ENCODE measurements around the gene CEP43.

The CEP43 gene

GRCh38 chr6:167015302-167015701 lies 16.1 kb downstream of the CEP43 start:
- no peak for DNase-seq

GRCh38 chr6:167020206-167020605 lies 21.0 kb downstream of the CEP43 start:
- DNase-seq: no peak

GRCh38 chr6:167027308-167027707 lies 28.1 kb downstream of the CEP43 start:
- no peak for DNase-seq

- DNase-seq: no peak
These were observed 28.6 kb downstream of the CEP43 start for GRCh38 chr6:167027772-167028171.

GRCh38 chr6:167030222-167031072 lies 31.2 kb downstream of the CEP43 start:
- no peak for DNase-seq

GRCh38 chr6:167031082-167031709 lies 32.0 kb downstream of the CEP43 start:
- DNase-seq: no peak

GRCh38 chr6:167034056-167034455 lies 34.9 kb downstream of the CEP43 start:
- DNase-seq: no peak

- DNase-seq: no peak
These were observed 38.6 kb downstream of the CEP43 start for GRCh38 chr6:167037762-167038161.

GRCh38 chr6:167044696-167045095 lies 45.5 kb downstream of the CEP43 start:
- no peak for DNase-seq

- no peak for DNase-seq
These were observed 46.8 kb downstream of the CEP43 start for GRCh38 chr6:167045828-167046580.

- DNase-seq: no peak
These were observed 47.8 kb downstream of the CEP43 start for GRCh38 chr6:167046861-167047495.

GRCh38 chr6:167047554-167047953 lies 48.4 kb downstream of the CEP43 start:
- DNase-seq: no peak

Data from NCI-H2227 treated with DMSO at 0.1 percent for 48 hours (cell line).